Measurements from ENCODE around the gene MAD1L1.

The MAD1L1 gene

DNA sequence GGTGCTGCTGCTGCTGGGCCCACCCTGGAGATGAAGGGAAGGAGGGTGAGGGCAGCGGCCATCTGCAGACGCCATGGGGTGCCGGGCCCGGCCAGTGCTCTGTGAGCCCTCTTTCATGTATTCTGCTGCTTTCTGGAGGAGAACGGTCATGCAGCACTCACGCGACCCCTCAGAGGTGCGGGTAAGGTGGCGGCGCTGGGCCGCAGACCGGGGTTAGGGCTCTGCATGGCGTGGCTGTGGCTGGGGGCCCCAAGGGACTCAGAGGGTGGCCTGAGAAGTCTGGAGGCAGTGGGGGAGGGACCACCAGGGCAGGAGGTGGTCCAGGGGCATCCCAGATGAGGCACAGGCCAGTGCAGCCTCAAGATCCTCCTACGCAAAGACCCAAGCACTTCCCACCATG, 287.2 kb downstream of the MAD1L1 start:
- in situ Hi-C loops (cut with HindIII; ENCODE audit: low sequenced_read_pairs): no loop called here
- no peak for TF ChIP-seq CTCF (IDR thresholded peaks at IDR 0.05; ENCODE audit: low read depth, low read length)
- no peak for DNase-seq (ENCODE audit: low read depth, low spot score)
- no peak overlapping the region for H3K4me3 ChIP-seq (ENCODE audit: low read depth, low read length)

- H3K4me3 ChIP-seq (ENCODE audit: low read depth, low read length): no peak overlapping the region
- in situ Hi-C loops (cut with HindIII; ENCODE audit: low sequenced_read_pairs): no loop called here
- TF ChIP-seq CTCF (IDR thresholded peaks at IDR 0.05; ENCODE audit: low read depth, low read length): no peak
- DNase-seq (ENCODE audit: low read depth, low spot score): no peak
These were observed 288.0 kb downstream of the MAD1L1 start for GRCh38 chr7:1944619-1945210.

GRCh38 chr7:1943933-1944618, 288.7 kb downstream of the MAD1L1 start:
- no peak for DNase-seq (ENCODE audit: low read depth, low spot score)
- no peak overlapping the region for H3K4me3 ChIP-seq (ENCODE audit: low read depth, low read length)
- in situ Hi-C loops (cut with HindIII; ENCODE audit: low sequenced_read_pairs): no loop called here

DNA sequence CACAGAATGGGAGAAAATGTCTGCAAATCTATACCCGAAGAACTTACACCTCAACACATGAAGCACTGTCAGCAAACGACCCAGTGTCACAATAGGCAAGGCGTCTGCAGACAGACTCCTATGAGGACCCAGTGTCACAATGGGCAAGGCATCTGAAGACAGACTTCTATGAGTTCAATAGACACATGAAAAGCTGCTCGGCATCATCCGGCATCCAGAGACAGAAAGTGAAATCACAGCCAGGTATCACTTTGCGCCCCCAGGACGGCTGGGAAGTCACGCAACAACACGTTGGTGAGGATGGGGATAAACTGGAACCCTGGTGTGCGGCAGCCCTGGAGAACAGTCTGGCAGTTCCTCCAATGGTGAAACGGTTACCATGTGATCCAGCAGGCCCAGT, 289.4 kb downstream of the MAD1L1 start:
- DNase-seq (ENCODE audit: low read depth, low spot score): no peak
- H3K4me3 ChIP-seq (ENCODE audit: low read depth, low read length): no peak overlapping the region
- in situ Hi-C loops (cut with HindIII; ENCODE audit: low sequenced_read_pairs): no loop called here
- no peak for TF ChIP-seq CTCF (IDR thresholded peaks at IDR 0.05; ENCODE audit: low read depth, low read length)

More at GRCh38 chr7:1943933-1944618, 288.7 kb downstream of the MAD1L1 start:
- TF ChIP-seq CTCF (IDR thresholded peaks at IDR 0.05; ENCODE audit: low read depth, low read length): no peak

DNA sequence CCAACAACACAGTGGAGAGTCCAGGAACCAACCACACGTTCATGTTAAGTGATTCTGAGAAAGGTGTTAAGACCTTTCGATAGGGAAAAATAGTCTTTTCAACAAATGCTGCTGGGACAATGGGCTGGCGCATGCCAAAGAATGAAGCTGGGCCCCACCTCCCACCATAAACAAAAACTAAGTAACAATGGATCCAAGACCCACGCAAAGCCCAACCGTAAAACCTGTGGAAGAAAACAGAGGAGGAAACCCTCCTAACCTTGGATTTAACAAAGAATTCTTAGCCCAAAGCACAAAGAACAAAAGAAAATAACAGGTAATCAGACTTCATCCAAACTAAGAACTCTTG, 289.8 kb downstream of the MAD1L1 start:
- no peak for DNase-seq (ENCODE audit: low read depth, low spot score)
- no peak overlapping the region for H3K4me3 ChIP-seq (ENCODE audit: low read depth, low read length)
- no peak for TF ChIP-seq CTCF (IDR thresholded peaks at IDR 0.05; ENCODE audit: low read depth, low read length)
- in situ Hi-C loops (cut with HindIII; ENCODE audit: low sequenced_read_pairs): no loop called here

DNA sequence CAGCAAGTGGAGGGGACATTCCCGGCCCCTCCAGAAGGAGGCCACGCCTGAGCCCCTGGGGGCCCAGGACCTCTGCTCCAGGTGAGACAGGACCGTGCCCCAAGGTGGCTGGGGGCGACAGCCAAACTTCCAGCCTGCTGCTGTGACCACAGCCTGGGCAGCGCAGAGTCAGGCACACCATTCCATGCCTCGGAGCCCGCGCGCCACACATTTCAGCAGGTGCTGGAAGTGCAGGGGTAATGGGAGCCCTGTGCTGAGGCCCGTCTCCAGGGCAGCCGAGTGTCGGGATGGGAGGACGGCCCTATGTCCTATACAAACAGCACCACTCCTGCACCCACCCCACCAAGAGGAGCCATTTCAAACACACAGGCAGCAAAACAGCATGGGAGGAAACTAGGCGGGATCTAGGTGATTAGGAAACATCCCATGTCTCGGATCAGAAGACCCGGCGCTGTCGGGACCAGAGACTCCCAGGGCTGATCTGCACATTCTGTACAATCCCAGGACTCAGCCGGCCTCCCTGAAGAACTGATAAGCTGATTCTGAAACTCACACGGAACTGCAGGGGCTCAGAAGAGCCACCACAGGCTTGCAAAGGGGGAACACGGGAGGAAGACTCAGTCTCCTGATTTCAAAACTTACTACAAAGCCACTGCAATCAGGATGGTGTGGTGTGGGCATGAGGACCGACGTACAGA, 290.4 kb downstream of the MAD1L1 start:
- TF ChIP-seq CTCF (IDR thresholded peaks at IDR 0.05; ENCODE audit: low read depth, low read length): no peak
- no peak overlapping the region for H3K4me3 ChIP-seq (ENCODE audit: low read depth, low read length)
- no peak for DNase-seq (ENCODE audit: low read depth, low spot score)
- in situ Hi-C loops (cut with HindIII; ENCODE audit: low sequenced_read_pairs): no loop called here
